Gastroesophageal sphincter (tissue), 4 donors: ENCODE results near the gene SPPL3. TPM values are rescaled to one million over a fixed set of nuclear protein-coding genes. Genes with fewer than 3 reads are reported as not detected.

Experiments
- ATAC-seq: fragments of 150-250 bp; one replicate; pipeline ENCODE4 v1.9.1; 2016; ENCODE audit warnings: mild to moderate bottlenecking, moderate library complexity
- H3K27ac ChIP-seq, 4 donors: fragments of 200-600 bp; sonication (generic) in 3 of 4; 1 replicate in 3 of 4; 2 replicates in 1 of 4; pipeline ENCODE4 v1.5.1; 2016 to 2019
- H3K27me3 ChIP-seq: fragments of 200-600 bp; sonication (generic); one replicate; pipeline ENCODE4 v1.5.1; 2019
- H3K36me3 ChIP-seq, 2 donors: fragments of 200-600 bp; sonication (generic); one replicate each; pipeline ENCODE4 v1.5.1; 2019; ENCODE audit warnings: control low read depth in 1 of 2
- H3K4me1 ChIP-seq, 3 donors: fragments of 200-600 bp; sonication (generic); 1 replicate in 2 of 3; 2 replicates in 1 of 3; pipeline ENCODE4 v1.5.1; 2016 to 2019; ENCODE audit warnings: control low read depth in 2 of 3
- H3K4me3 ChIP-seq, 2 donors: fragments of 200-600 bp; sonication (generic); one replicate each; pipeline ENCODE4 v1.5.1; 2019; ENCODE audit warnings: mild to moderate bottlenecking in 1 of 2, moderate library complexity in 1 of 2
- H3K9me3 ChIP-seq, 3 donors: fragments of 200-600 bp; sonication (generic); one replicate each; pipeline ENCODE4 v1.5.1; 2017 to 2019; ENCODE audit warnings: control low read depth in 2 of 3
- CTCF ChIP-seq, 4 experiments: fragments of 200-600 bp in 2 of 4; fragments of 450-650 bp in 2 of 4; sonication (generic) in 1 of 4; IDR thresholded peaks; one replicate each; pipeline ENCODE4 v1.5.1; 2017 to 2019; ENCODE audit warnings: antibody characterized with exemption in 4 of 4, mild to moderate bottlenecking in 2 of 4, moderate library complexity in 2 of 4
- EP300 ChIP-seq: sonication (generic); formaldehyde crosslinking; IDR thresholded peaks from one replicate; pipeline ENCODE4 v1.6.1; 2017; ENCODE audit warnings: antibody characterized with exemption, mild to moderate bottlenecking
- POLR2A ChIP-seq, 2 donors: fragments of 450-650 bp; IDR thresholded peaks; one replicate each; pipeline ENCODE4 v1.6.1; 2017; ENCODE audit warnings: antibody characterized with exemption in 2 of 2, mild to moderate bottlenecking in 2 of 2, moderate library complexity in 1 of 2
- POLR2AphosphoS5 ChIP-seq: sonication (generic); formaldehyde crosslinking; IDR thresholded peaks from one replicate; pipeline ENCODE4 v1.6.1; 2017; ENCODE audit warnings: antibody characterized with exemption
- WGBS, 2 donors: methylation state at CpG; one replicate each; pipeline ENCODE4 v1.1.5; 2018; ENCODE audit warnings: low coverage in 1 of 2; 5-methylcytosine and 5-hydroxymethylcytosine counted together
- total RNA-seq, 4 donors: library from RNA; depleted of rRNA; stranded (reverse); fragments of >200 nt; gene quantifications; one replicate each; pipeline ENCODE4 v1.1.0, GENCODE V29; 2016

SPPL3 gene
- total RNA-seq, 4 donors from 2014 or later: 16.2 to 20.2 (median 19.0) TPM

DNA sequence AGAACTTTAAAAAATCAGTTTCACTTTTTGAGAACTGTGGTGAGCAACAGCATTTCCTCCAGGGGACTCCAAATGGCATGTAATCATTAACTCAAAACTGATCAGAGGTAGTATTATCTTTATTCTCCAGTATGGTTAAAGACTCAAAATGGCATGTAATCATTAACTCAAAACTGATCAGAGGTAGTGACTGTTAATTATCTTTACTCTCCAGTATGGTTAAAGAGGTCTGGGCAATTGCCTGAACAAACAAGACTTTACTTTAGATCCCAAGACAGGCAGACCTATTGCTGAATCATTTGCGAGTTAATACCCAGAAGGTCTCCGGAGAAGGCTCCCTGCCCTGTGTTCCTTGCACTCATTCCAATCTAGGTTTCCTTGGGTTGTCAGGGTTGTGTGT is 185.1 kb downstream of the SPPL3 start:
- WGBS, 2 donors: 82 to 100% methylated on average over 2 of the region's 2 CpGs
- no peak for ATAC-seq

DNA sequence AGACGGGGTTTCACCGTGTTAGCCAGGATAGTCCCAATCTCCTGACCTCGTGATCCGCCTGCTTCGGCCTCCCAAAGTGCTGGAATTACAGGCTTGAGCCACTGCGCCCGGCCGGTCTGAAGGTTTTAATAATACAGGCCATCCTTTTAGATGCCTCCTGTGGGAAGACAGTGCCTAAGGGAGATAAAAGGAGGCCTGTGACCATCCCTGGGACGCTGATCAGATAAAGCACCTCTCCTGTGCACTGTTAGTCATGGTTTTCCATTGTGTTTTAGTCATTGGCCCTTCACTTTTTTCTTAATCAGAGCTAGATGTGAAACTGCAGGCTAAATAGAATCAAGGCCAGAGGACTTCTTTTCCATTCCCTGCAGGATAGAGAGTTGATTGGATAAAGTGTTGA is 186.1 kb downstream of the SPPL3 start:
- Histone ChIP-seq H3K36me3 (peaks cover 0 to 98% of the 10 kb centered on the region in 2 donors), H3K27ac (no peak overlapping the region), H3K4me3 (no peak overlapping the region), H3K27me3 (no peaks in the 10 kb centered on the region), H3K9me3 (no peaks in the 10 kb centered on the region), H3K4me1 (peaks cover 0 to 12% (median 0%) of the 10 kb centered on the region in 3 donors)
- no peak for TF ChIP-seq EP300
- TF ChIP-seq POLR2A (IDR thresholded peaks at IDR 0.05): no peak
- no peak for TF ChIP-seq CTCF (IDR thresholded peaks at IDR 0.05)
- no peak for TF ChIP-seq POLR2AphosphoS5
- WGBS, 2 donors: 97% methylated on average over 6 of the region's 9 CpGs; no CpG with 5 or more reads in 1 of the 2 donors
- ATAC-seq: no peak

More for the DNA sequence above, 185.1 kb downstream of the SPPL3 start:
- no peak for TF ChIP-seq EP300
- TF ChIP-seq POLR2A (IDR thresholded peaks at IDR 0.05): no peak
- TF ChIP-seq CTCF (IDR thresholded peaks at IDR 0.05): no peak
- TF ChIP-seq POLR2AphosphoS5: no peak
- Histone ChIP-seq H3K4me3 (no peak overlapping the region), H3K36me3 (peaks cover 0 to 96% of the 10 kb centered on the region in 2 donors), H3K9me3 (no peaks in the 10 kb centered on the region), H3K27me3 (no peaks in the 10 kb centered on the region), H3K27ac (no peak overlapping the region), H3K4me1 (peaks cover 0 to 3% (median 0%) of the 10 kb centered on the region in 3 donors)

- H3K27ac ChIP-seq: peak overlapping the region in 2 of 4 donors; percentile 21 to 24
- H3K4me3 ChIP-seq: no peak overlapping the region
- 3 to 20% methylated on average over 3 to 4 of the region's 4 CpGs for WGBS, 2 donors
- H3K27me3 ChIP-seq: no peaks in the 10 kb centered on the region
- peak; percentile 77 to 84 (median 82) for TF ChIP-seq CTCF (IDR thresholded peaks at IDR 0.05)
- TF ChIP-seq EP300: no peak
- no peaks in the 10 kb centered on the region for H3K9me3 ChIP-seq
- H3K36me3 ChIP-seq: peaks cover 0 to 58% of the 10 kb centered on the region in 2 donors
- H3K4me1 ChIP-seq: peaks cover 0 to 42% (median 11%) of the 10 kb centered on the region in 3 donors
- ATAC-seq: peak; percentile 59
Observed at GRCh38 chr12:120713861-120714482, 190.2 kb downstream of the SPPL3 start.

DNA sequence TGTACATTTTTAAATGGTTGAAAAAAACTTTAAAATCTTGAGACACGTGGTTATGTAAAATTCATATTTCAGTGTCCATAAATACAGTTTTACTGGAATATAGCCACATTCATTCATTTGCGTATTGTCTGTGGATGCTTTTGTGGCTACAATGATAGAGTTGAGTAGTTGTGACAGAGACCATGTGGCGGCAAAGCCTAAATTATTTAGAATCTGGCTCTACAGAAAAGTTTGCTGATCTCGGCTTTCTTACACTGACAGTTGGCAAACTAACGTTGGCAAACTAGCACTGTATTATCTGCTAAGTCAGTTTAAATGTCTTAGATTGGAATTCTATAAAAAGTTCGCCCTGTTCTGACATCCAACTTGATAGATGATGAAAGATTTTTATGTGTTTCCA is 191.5 kb downstream of the SPPL3 start:
- Histone ChIP-seq H3K27me3 (no peaks in the 10 kb centered on the region), H3K36me3 (peaks cover 0 to 44% of the 10 kb centered on the region in 2 donors), H3K9me3 (no peaks in the 10 kb centered on the region), H3K4me3 (no peak overlapping the region), H3K27ac (no peak overlapping the region), H3K4me1 (peaks cover 0 to 42% (median 11%) of the 10 kb centered on the region in 3 donors)
- no peak for ATAC-seq
- TF ChIP-seq POLR2A (IDR thresholded peaks at IDR 0.05) (no peak), POLR2AphosphoS5 (no peak), CTCF (IDR thresholded peaks at IDR 0.05) (no peak)
- WGBS, 2 donors: 64 to 69% methylated on average over 6 of the region's 6 CpGs

Other genes starting within 250 kb of the SPPL3 start
- gene MLEC, start 217.2 kb downstream of the SPPL3 start, total RNA-seq: 10 to 100 TPM; 41.5 to 82.3 (median 56.9) TPM
- 10 to 100 TPM; 21.8 to 33.3 (median 27.8) TPM for gene UNC119B, start 193.9 kb downstream of the SPPL3 start, total RNA-seq
- 10 to 100 TPM; 30.5 to 55.1 (median 40.3) TPM for gene ACADS, start 178.5 kb downstream of the SPPL3 start, total RNA-seq
- under 1 TPM in 2 of 4 donors, not detected in 2; 0.27 to 0.47 TPM for gene HNF1A, start 74.2 kb upstream of the SPPL3 start, total RNA-seq
- 10 to 100 TPM; 15.1 to 20.2 (median 17.7) TPM for gene C12orf43, start 112.1 kb upstream of the SPPL3 start, total RNA-seq
- 1 to 10 TPM in 1 of 4 donors, under 1 TPM in 3; 0.31 to 3.0 (median 0.38) TPM for gene OASL, start 134.9 kb upstream of the SPPL3 start, total RNA-seq
- gene P2RX7, start 228.5 kb upstream of the SPPL3 start, total RNA-seq: 1 to 10 TPM; 2.0 to 3.3 (median 3.0) TPM